GM18909 (cell line): ENCODE measurements around the gene IWS1.
"Not testable (repeated sequence)": the region's sequence is repeated elsewhere in the genome, so short reads cannot be mapped to it uniquely, and the experiment has no call there.

Experiments
- ATAC-seq: cut with Tn5 transposase; IDR thresholded peaks from one replicate; pipeline ENCODE4 v1.9.1; 2021; ENCODE audit warnings: mild to moderate bottlenecking; ENCODE audit not compliant: unreplicated experiment, poor library complexity

The IWS1 gene

DNA sequence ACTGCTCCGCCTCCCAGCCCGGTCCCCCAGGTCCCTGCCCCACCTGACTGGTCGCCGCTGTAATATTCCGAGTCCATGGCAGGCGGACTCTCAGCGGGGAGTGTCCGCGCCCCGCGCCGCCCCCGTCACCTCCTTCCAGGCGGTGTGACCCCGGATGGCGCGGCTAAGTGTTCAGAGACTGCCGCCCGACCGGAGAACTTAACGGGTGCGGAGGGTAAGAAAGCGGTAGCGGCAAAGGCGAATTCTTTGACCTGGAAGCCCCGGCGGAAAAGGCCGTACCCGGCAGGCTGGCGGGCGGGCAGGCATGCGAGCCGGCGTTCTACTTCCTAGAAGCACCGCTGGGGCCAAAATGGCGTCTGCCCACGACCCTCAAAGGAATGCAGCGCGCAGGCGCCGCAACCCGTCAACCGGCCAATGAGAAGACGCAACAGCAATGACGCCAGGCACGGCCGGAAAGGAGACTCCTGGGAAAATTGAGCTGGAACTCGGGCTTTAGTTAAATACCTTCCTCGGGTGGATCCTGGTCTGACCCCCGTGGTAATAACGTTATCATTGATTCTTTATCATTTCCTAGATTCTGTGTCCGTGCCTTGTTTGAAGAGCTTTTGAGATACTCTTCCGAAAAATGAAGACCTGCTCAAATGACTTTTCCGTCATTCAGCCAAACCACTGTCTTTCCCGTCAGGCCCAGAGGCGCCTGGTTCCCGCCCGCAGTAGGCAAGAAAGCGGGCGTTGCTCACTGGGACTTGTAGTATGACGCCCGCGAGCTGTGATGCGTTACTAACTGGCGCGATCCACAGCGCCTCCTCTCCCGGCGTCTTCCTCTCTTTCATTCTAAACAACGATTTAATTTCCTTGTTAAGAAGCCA, at the start of gene IWS1:
TSS of gene IWS1 (minus strand) at position 358 of the 869 bp plus-strand sequence. CDS start at position 77, 281 bp downstream.
- ATAC-seq = peak; percentile 91

DNA sequence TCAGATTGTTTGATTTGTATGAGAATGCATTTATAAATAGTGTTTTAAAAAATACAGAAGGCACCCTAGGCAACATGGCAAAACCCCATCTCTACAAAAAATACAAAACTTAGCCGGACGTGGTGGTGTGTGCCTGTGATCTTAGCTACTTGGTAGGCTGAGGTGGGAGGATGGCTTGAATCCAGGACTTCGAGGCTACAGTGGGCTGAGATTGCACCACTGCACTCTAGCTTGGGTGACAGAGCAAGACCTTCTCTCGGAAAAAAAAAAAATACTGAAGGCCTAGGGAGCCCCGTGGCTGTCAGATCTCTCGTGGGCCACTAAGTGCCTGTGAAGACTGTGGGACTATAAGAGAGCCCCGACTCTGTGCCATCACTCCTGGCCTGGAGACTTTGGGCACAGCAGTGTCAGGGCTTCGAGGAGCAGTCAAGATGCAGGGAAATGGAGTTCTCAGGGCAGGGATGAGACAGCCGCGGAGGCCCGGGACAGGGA, 49.7 kb upstream of the IWS1 start:
- no peak for ATAC-seq

GRCh38 chr2:127575185-127575765, 49.0 kb upstream of the IWS1 start:
- peak; percentile 36 for ATAC-seq

DNA sequence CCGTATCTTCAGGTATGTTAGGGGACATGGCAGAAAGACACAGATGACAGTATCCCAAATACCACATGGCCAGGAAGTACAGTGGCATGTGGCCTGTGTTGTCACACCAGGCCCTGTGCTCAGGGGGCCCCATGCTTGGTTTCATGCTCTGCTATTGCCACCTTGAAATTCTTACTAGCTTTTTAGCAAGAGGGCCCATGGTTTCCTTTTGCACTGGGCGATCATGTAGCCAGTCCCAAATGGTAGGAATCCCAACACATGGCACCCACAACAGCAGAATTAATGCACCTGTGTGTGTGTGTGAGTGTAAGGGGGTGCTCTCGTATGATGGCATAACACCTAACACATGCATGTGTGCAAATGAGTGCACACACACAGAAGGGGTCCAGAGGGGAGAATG, 48.4 kb upstream of the IWS1 start:
- ATAC-seq = no peak

DNA sequence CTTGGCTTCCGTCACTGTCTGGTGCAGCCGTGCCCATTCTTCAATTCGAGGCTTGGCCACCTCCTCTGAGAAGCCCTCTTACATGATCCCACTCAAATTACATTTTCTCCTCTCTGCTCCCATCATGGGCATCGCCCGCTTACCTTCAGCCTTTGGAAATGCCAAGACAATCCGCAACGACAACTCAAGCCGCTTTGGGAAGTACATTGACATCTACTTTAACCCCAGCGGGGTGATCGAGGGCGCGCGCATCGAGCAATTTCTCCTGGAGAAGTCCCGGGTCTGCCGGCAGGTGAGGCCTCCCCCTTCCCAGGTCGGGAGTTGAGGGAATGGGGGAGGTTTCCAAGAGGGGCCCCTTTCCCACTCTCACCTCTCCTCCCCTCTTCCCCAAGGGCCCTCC, 47.5 kb upstream of the IWS1 start:
- ATAC-seq = no peak

GRCh38 chr2:127573298-127573697, 47.0 kb upstream of the IWS1 start:
- no peak for ATAC-seq

DNA sequence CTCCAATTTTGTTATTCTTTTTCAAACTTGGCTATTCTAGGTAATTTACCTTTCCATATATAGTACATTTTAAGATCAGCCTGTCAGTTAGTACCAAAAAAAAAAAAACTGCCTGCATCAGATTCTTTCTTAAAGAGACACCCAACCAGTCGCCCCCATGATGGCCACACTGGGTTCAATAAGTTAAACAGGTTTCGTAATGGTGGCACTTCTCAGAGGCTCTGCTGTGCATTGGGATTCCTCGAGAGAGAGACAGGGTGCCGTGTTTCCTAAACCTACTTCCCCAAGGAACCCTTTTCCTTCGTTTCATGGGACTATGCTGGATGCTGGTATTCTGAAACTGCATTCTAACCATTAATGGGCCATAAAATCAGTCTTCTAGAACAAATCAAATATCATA, 46.6 kb upstream of the IWS1 start:
- no peak for ATAC-seq

- ATAC-seq = not testable (repeated sequence)
These were observed 46.1 kb upstream of the IWS1 start for GRCh38 chr2:127572352-127572751.

DNA sequence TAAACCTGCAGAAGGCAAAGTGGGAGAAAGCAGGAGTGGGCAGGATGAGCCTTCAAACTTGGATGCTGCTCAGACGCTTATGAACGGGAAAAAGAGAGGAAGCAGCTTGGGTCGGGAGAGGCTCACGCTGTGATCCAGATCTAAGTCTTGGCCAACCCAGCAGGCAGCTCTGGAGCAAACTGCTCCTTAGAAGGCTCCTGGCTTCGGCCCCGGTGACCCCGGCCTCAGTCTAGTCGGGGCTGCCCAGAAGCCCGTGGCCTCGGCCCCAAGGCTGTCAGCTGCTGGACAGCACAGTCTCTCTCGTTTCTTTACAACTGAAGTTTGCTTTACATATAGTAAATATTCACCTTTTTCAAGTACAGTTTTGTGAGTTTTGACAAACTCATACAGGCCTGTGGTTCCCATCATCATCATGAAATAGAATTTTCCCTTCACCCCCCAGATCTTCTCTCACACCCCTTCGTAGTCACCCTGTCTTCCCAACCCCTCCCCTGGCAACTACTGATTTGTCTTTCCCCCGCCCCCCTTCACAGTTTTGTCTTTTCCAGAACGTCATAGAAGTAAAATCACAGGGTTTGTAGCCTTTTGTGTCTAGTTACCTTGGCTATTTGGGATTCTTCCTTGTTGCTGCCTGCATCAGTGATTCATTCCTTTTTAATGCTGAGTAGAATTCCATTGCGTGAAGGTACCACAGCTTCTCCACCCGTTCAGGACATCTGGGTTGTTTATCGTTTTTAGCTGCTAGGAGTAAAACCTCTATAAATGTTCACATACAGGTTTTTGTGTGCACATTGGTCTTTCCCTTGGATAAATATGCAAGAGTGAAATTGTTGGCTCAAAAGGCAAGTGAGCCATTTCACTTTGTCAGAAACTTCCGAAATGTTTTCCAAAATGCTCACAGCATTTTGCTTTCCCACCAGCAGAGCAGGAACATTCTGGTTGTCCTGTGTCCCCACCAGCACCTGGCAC, 44.3 kb upstream of the IWS1 start:
- ATAC-seq = no peak

DNA sequence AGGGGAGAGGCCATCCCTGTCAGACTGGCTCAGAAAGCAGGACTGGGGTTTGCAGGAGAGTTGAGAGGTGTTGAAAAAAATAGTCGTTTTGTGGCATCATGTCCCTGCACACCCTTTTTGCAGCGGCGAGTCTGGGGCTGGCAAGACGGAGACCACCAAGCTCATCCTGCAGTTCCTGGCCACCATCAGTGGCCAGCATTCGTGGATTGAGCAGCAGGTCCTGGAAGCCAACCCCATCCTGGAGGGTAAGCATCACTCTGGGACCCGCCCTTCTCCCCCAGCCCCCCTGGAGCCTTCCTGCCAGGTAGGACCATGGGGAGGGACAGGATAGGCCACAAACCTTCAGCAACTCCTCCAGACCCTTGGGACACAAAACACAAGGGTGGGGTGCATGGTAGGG, 43.4 kb upstream of the IWS1 start:
- ATAC-seq = no peak

DNA sequence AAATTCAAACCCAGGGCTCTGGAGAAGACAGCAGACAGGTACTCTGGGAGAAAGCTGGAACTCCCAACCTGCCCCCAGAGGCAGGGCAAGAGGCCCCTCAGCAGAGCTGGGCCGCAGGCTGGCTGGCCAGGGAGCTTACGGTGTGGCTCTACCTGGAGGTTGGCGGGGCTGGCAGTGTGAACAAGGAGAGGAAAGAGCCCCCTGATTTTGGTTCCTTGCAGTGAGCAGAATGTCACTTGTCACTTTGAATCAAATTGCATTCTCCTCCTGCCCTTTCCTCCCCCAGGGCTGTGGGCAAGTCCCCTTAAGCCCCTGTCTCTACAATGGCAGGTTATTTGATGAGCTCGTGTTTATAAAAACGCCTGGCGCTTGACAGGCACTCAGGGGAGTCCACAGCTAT, 41.8 kb upstream of the IWS1 start:
- ATAC-seq = no peak

GRCh38 chr2:127567351-127567854, 41.1 kb upstream of the IWS1 start:
- no peak for ATAC-seq

DNA sequence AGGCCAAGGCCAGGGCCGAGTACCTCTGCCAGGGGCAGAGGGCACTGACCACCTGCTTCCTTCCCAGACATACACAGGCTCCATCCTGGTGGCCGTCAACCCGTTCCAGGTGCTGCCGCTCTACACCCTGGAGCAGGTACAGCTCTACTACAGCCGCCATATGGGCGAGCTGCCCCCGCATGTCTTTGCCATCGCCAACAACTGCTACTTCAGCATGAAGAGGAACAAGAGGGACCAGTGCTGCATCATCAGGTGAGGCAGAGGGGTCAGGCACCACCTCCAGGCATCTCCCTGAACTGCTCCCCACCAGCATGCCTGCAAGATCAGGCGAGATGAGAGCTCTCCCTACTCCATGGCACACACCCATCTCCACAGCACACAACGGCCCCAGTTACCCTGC, 40.3 kb upstream of the IWS1 start:
- ATAC-seq = no peak

DNA sequence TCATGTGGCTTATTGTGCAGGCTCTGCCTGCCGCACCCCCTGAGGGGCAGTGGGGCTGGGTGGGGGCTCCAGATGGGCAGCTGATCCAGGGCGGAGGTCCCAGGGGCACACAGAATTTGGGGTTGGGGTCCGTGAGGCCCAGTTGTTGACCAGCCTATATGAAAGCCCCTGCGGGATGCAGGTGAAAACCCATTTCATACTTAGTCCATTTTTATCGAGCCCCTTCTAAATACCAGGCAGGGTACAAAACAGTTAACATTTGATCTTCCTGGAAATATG, 39.8 kb upstream of the IWS1 start:
- no peak for ATAC-seq

GRCh38 chr2:127565261-127566138, 39.2 kb upstream of the IWS1 start:
- no peak for ATAC-seq

- ATAC-seq = no peak
These were observed 38.4 kb upstream of the IWS1 start for GRCh38 chr2:127564429-127565260.

DNA sequence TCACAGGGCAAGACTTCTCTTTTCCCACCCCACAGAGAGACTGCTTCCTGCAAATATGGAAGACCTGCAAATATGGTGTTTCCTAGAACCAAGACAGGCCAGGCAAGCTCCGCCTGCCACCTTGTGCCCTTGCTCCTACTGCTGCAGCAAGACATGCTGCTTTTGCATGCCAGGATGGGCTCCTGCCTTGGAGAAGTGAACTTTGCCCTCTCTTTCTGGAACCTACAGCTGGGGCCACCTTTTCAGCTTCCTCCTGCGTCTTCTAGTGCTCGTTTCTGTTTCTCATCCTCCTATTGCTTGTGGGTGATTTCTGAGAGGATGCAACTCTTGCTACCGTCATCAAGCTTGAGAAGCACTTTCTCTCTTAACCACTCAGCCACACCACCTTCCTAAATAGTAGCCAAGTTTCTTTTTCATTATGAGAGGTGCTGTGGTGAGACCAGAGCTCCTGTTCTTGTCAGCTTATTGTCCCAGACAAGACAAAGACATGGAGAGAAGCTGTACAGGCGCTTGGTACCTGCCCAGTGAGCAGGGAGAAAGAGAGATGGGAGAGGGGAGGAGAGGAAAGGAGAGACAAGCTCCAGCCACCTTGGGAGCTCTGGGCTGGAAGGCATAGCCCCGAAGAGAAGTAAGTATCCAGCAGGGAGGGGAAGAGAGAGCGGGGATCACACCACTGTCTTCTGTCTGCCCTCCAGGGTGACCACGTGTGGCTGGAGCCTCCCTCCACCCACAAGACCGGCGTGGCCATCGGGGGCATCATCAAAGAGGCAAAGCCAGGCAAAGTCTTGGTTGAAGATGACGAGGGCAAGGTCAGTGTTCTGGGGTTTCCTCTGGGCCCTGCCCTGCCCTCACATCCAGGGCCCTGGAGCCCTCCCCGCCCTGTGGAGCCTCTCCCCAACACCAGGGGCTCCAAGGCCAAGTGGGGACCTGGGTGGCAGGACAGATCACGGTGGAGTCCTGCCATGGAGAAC, 37.5 kb upstream of the IWS1 start:
- ATAC-seq = peak; percentile 99

GRCh38 chr2:127562936-127563335, 36.6 kb upstream of the IWS1 start:
- no peak for ATAC-seq
